ENCODE data around the gene ICA1L. TPM values are rescaled to one million over a fixed set of nuclear protein-coding genes. Genes with fewer than 3 reads are reported as not detected.

ICA1L gene
- total and polyA plus RNA-seq, 2 of the 13 experiments (the other 11 are each of a cell fraction or from before 2014, with no cell fraction given), result 1.5 to 2.4 TPM

- TF ChIP-seq ZHX2 (IDR thresholded peaks at IDR 0.05; ENCODE audit: low read depth) (no peak), ZHX2 (CRISPR knock-in tag; IDR thresholded peaks at IDR 0.05; ENCODE audit: borderline replicate concordance) (no peak), POGZ (CRISPR knock-in tag; IDR thresholded peaks at IDR 0.05) (0 out of 2 replicates have a peak, but pooled peaks have one; percentile 22), FIP1L1 (IDR thresholded peaks at IDR 0.05; ENCODE audit: borderline replicate concordance, insufficient read depth, low read depth, low read length) (no peak), RFX5 (IDR thresholded peaks at IDR 0.05; ENCODE audit: low read depth, low read length) (peak; percentile 14; the same call in 1 of the 2 replicates), ZNF652 (CRISPR knock-in tag; IDR thresholded peaks at IDR 0.05; ENCODE audit: borderline replicate concordance, low read depth) (no peak), ZNF746 (CRISPR knock-in tag; IDR thresholded peaks at IDR 0.05) (0 out of 2 replicates have a peak, but pooled peaks have one; percentile 16), BHLHE40 (IDR thresholded peaks at IDR 0.05; ENCODE audit: low read length) (peak; percentile 4; the same call in 1 of the 2 replicates), TBX3 (IDR thresholded peaks at IDR 0.05; ENCODE audit: borderline replicate concordance) (no peak), ZBTB49 (CRISPR knock-in tag; IDR thresholded peaks at IDR 0.05; ENCODE audit: borderline replicate concordance) (no peak), ZNF10 (CRISPR knock-in tag; IDR thresholded peaks at IDR 0.05; ENCODE audit: borderline replicate concordance, low read depth) (no peak), RNF219 (CRISPR knock-in tag; IDR thresholded peaks at IDR 0.05) (no peak), NONO (IDR thresholded peaks at IDR 0.05) (no peak), NONO (CRISPR knock-in tag; conservative IDR thresholded peaks at IDR 0.05) (no peak), EZH2 (conservative IDR thresholded peaks at IDR 0.05; ENCODE audit: low read depth, low read length) (no peak), ZNF782 (CRISPR knock-in tag; IDR thresholded peaks at IDR 0.05; ENCODE audit: borderline replicate concordance) (peak; percentile 31; the same call in 1 of the 2 replicates), TSC22D2 (CRISPR knock-in tag; IDR thresholded peaks at IDR 0.05; ENCODE audit: borderline replicate concordance) (no peak), AGO1 (IDR thresholded peaks at IDR 0.05; ENCODE audit: low read depth, low read length, poor library complexity, severe bottlenecking) (peak; percentile 1)
These were observed 901 bp downstream of the ICA1L start (continued) for GRCh38 chr2:202870431-202871299.

Data from HepG2 (cell line).